ENCODE results near the gene TTC28.

The TTC28 gene

GRCh38 chr22:28015046-28015425, 664.6 kb downstream of the TTC28 start:
- Histone ChIP-seq H3K79me2 (ENCODE audit: control insufficient read depth, insufficient read depth, low read length, unreplicated experiment) (no peaks in the 10 kb centered on the region), H3K27ac (ENCODE audit: low read depth, low read length) (no peak overlapping the region)

GRCh38 chr22:28014211-28015045, 665.2 kb downstream of the TTC28 start:
- Histone ChIP-seq H3K36me3 (ENCODE audit: insufficient read depth, low read length) (no peaks in the 10 kb centered on the region), H3K27me3 (ENCODE audit: insufficient read depth, low read length) (no peaks in the 10 kb centered on the region), H3K4me3 (ENCODE audit: low read depth, low read length) (no peak overlapping the region), H2AFZ (ENCODE audit: low read length, unreplicated experiment) (no peak overlapping the region), H3K79me2 (ENCODE audit: control insufficient read depth, insufficient read depth, low read length, unreplicated experiment) (no peaks in the 10 kb centered on the region), H3K27ac (ENCODE audit: low read depth, low read length) (no peak overlapping the region), H3K4me1 (ENCODE audit: control insufficient read depth, insufficient read depth, low read length, unreplicated experiment) (peaks cover 4% of the 10 kb centered on the region)

More at GRCh38 chr22:28015046-28015425, 664.6 kb downstream of the TTC28 start:
- Histone ChIP-seq H3K4me1 (ENCODE audit: control insufficient read depth, insufficient read depth, low read length, unreplicated experiment) (peaks cover 5% of the 10 kb centered on the region), H3K36me3 (ENCODE audit: insufficient read depth, low read length) (no peaks in the 10 kb centered on the region), H3K4me3 (ENCODE audit: low read depth, low read length) (no peak overlapping the region), H3K27me3 (ENCODE audit: insufficient read depth, low read length) (no peaks in the 10 kb centered on the region), H2AFZ (ENCODE audit: low read length, unreplicated experiment) (no peak overlapping the region)

GRCh38 chr22:28013611-28014010, 666.0 kb downstream of the TTC28 start:
- H3K4me3 ChIP-seq (ENCODE audit: low read depth, low read length) = no peak overlapping the region
- H2AFZ ChIP-seq (ENCODE audit: low read length, unreplicated experiment) = no peak overlapping the region
- H3K4me1 ChIP-seq (ENCODE audit: control insufficient read depth, insufficient read depth, low read length, unreplicated experiment) = no peaks in the 10 kb centered on the region
- H3K79me2 ChIP-seq (ENCODE audit: control insufficient read depth, insufficient read depth, low read length, unreplicated experiment) = no peaks in the 10 kb centered on the region
- no peaks in the 10 kb centered on the region for H3K27me3 ChIP-seq (ENCODE audit: insufficient read depth, low read length)
- H3K36me3 ChIP-seq (ENCODE audit: insufficient read depth, low read length) = no peaks in the 10 kb centered on the region
- no peak overlapping the region for H3K27ac ChIP-seq (ENCODE audit: low read depth, low read length)

GRCh38 chr22:28012832-28013460, 666.7 kb downstream of the TTC28 start:
- H3K4me3 ChIP-seq (ENCODE audit: low read depth, low read length) = no peak overlapping the region
- H3K79me2 ChIP-seq (ENCODE audit: control insufficient read depth, insufficient read depth, low read length, unreplicated experiment) = no peaks in the 10 kb centered on the region
- H3K27me3 ChIP-seq (ENCODE audit: insufficient read depth, low read length) = no peaks in the 10 kb centered on the region
- no peak overlapping the region for H2AFZ ChIP-seq (ENCODE audit: low read length, unreplicated experiment)
- no peaks in the 10 kb centered on the region for H3K36me3 ChIP-seq (ENCODE audit: insufficient read depth, low read length)
- H3K27ac ChIP-seq (ENCODE audit: low read depth, low read length) = no peak overlapping the region
- no peaks in the 10 kb centered on the region for H3K4me1 ChIP-seq (ENCODE audit: control insufficient read depth, insufficient read depth, low read length, unreplicated experiment)

GRCh38 chr22:28009272-28009827, 670.3 kb downstream of the TTC28 start:
- Histone ChIP-seq H3K79me2 (ENCODE audit: control insufficient read depth, insufficient read depth, low read length, unreplicated experiment) (no peaks in the 10 kb centered on the region), H3K27ac (ENCODE audit: low read depth, low read length) (no peak overlapping the region), H3K36me3 (ENCODE audit: insufficient read depth, low read length) (no peaks in the 10 kb centered on the region), H2AFZ (ENCODE audit: low read length, unreplicated experiment) (no peak overlapping the region), H3K4me3 (ENCODE audit: low read depth, low read length) (no peak overlapping the region), H3K27me3 (ENCODE audit: insufficient read depth, low read length) (no peaks in the 10 kb centered on the region), H3K4me1 (ENCODE audit: control insufficient read depth, insufficient read depth, low read length, unreplicated experiment) (no peaks in the 10 kb centered on the region)

GRCh38 chr22:28008649-28009048, 671.0 kb downstream of the TTC28 start:
- no peak overlapping the region for H3K27ac ChIP-seq (ENCODE audit: low read depth, low read length)
- H3K27me3 ChIP-seq (ENCODE audit: insufficient read depth, low read length) = no peaks in the 10 kb centered on the region
- no peaks in the 10 kb centered on the region for H3K79me2 ChIP-seq (ENCODE audit: control insufficient read depth, insufficient read depth, low read length, unreplicated experiment)
- H3K4me1 ChIP-seq (ENCODE audit: control insufficient read depth, insufficient read depth, low read length, unreplicated experiment) = no peaks in the 10 kb centered on the region
- no peaks in the 10 kb centered on the region for H3K36me3 ChIP-seq (ENCODE audit: insufficient read depth, low read length)
- H2AFZ ChIP-seq (ENCODE audit: low read length, unreplicated experiment) = no peak overlapping the region
- H3K4me3 ChIP-seq (ENCODE audit: low read depth, low read length) = no peak overlapping the region

- no peaks in the 10 kb centered on the region for H3K79me2 ChIP-seq (ENCODE audit: control insufficient read depth, insufficient read depth, low read length, unreplicated experiment)
- no peak overlapping the region for H2AFZ ChIP-seq (ENCODE audit: low read length, unreplicated experiment)
- H3K4me1 ChIP-seq (ENCODE audit: control insufficient read depth, insufficient read depth, low read length, unreplicated experiment) = peaks cover 2% of the 10 kb centered on the region
- H3K27ac ChIP-seq (ENCODE audit: low read depth, low read length) = no peak overlapping the region
- H3K36me3 ChIP-seq (ENCODE audit: insufficient read depth, low read length) = no peaks in the 10 kb centered on the region
- H3K4me3 ChIP-seq (ENCODE audit: low read depth, low read length) = no peak overlapping the region
- no peaks in the 10 kb centered on the region for H3K27me3 ChIP-seq (ENCODE audit: insufficient read depth, low read length)
Measured at GRCh38 chr22:28008056-28008455, 671.6 kb downstream of the TTC28 start.

- Histone ChIP-seq H3K4me3 (ENCODE audit: low read depth, low read length) (no peak overlapping the region), H3K79me2 (ENCODE audit: control insufficient read depth, insufficient read depth, low read length, unreplicated experiment) (no peaks in the 10 kb centered on the region), H3K27me3 (ENCODE audit: insufficient read depth, low read length) (no peaks in the 10 kb centered on the region), H3K36me3 (ENCODE audit: insufficient read depth, low read length) (no peaks in the 10 kb centered on the region), H3K27ac (ENCODE audit: low read depth, low read length) (no peak overlapping the region), H2AFZ (ENCODE audit: low read length, unreplicated experiment) (no peak overlapping the region), H3K4me1 (ENCODE audit: control insufficient read depth, insufficient read depth, low read length, unreplicated experiment) (peaks cover 7% of the 10 kb centered on the region)
Measured at GRCh38 chr22:28006271-28006670, 673.4 kb downstream of the TTC28 start.

GRCh38 chr22:28005513-28005912, 674.1 kb downstream of the TTC28 start:
- Histone ChIP-seq H3K79me2 (ENCODE audit: control insufficient read depth, insufficient read depth, low read length, unreplicated experiment) (no peaks in the 10 kb centered on the region), H3K27ac (ENCODE audit: low read depth, low read length) (no peak overlapping the region), H3K27me3 (ENCODE audit: insufficient read depth, low read length) (no peaks in the 10 kb centered on the region), H2AFZ (ENCODE audit: low read length, unreplicated experiment) (no peak overlapping the region), H3K36me3 (ENCODE audit: insufficient read depth, low read length) (no peaks in the 10 kb centered on the region), H3K4me1 (ENCODE audit: control insufficient read depth, insufficient read depth, low read length, unreplicated experiment) (peaks cover 7% of the 10 kb centered on the region), H3K4me3 (ENCODE audit: low read depth, low read length) (no peak overlapping the region)

- peaks cover 7% of the 10 kb centered on the region for H3K4me1 ChIP-seq (ENCODE audit: control insufficient read depth, insufficient read depth, low read length, unreplicated experiment)
- no peaks in the 10 kb centered on the region for H3K36me3 ChIP-seq (ENCODE audit: insufficient read depth, low read length)
- no peaks in the 10 kb centered on the region for H3K27me3 ChIP-seq (ENCODE audit: insufficient read depth, low read length)
- H3K27ac ChIP-seq (ENCODE audit: low read depth, low read length) = no peak overlapping the region
- H3K79me2 ChIP-seq (ENCODE audit: control insufficient read depth, insufficient read depth, low read length, unreplicated experiment) = no peaks in the 10 kb centered on the region
- no peak overlapping the region for H2AFZ ChIP-seq (ENCODE audit: low read length, unreplicated experiment)
- H3K4me3 ChIP-seq (ENCODE audit: low read depth, low read length) = no peak overlapping the region
Measured at GRCh38 chr22:28004021-28004420, 675.6 kb downstream of the TTC28 start.
